MV-4-11 (cell line): ENCODE results near the gene GNG12.
A peak's percentile ranks its signal among the peaks of the same experiment; 100 is the strongest.

Source experiments
- DNase-seq: peaks from one replicate; lab custom pipeline; 2025; lab: John Stamatoyannopoulos, UW

The GNG12 gene

GRCh38 chr1:67832737-67833601 is at the start of gene GNG12:
TSS of gene GNG12 (minus strand) at chr1:67833467. CDS start at chr1:67707686, 125,781 bp downstream.
- DNase-seq, result no peak

GRCh38 chr1:67882196-67882958 is 49.1 kb upstream of the GNG12 start:
- no peak for DNase-seq

GRCh38 chr1:67880056-67880601 is 46.9 kb upstream of the GNG12 start:
- DNase-seq, result no peak

- no peak for DNase-seq
Observed at GRCh38 chr1:67879485-67879884, 46.2 kb upstream of the GNG12 start.

GRCh38 chr1:67874501-67875111 is 41.3 kb upstream of the GNG12 start:
- DNase-seq, result no peak

GRCh38 chr1:67869233-67869632 is 36.0 kb upstream of the GNG12 start:
- no peak for DNase-seq

GRCh38 chr1:67863637-67864036 is 30.4 kb upstream of the GNG12 start:
- no peak for DNase-seq

GRCh38 chr1:67862685-67863084 is 29.4 kb upstream of the GNG12 start:
- no peak for DNase-seq

GRCh38 chr1:67861856-67862516 is 28.7 kb upstream of the GNG12 start:
- DNase-seq, result no peak

GRCh38 chr1:67860776-67861175 is 27.5 kb upstream of the GNG12 start:
- no peak for DNase-seq

GRCh38 chr1:67856921-67857320 is 23.7 kb upstream of the GNG12 start:
- no peak for DNase-seq

- DNase-seq, result no peak
Observed at GRCh38 chr1:67855961-67856360, 22.7 kb upstream of the GNG12 start.

- DNase-seq, result peak; percentile 20
Observed at GRCh38 chr1:67855444-67855843, 22.2 kb upstream of the GNG12 start.

GRCh38 chr1:67853704-67854103 is 20.4 kb upstream of the GNG12 start:
- DNase-seq, result peak; percentile 29

GRCh38 chr1:67851800-67852199 is 18.5 kb upstream of the GNG12 start:
- no peak for DNase-seq

GRCh38 chr1:67850611-67851075 is 17.4 kb upstream of the GNG12 start:
- no peak for DNase-seq

GRCh38 chr1:67850151-67850551 is 16.9 kb upstream of the GNG12 start:
- DNase-seq, result peak; percentile 7

GRCh38 chr1:67847466-67847865 is 14.2 kb upstream of the GNG12 start:
- DNase-seq, result no peak

GRCh38 chr1:67846538-67846937 is 13.3 kb upstream of the GNG12 start:
- DNase-seq, result no peak

GRCh38 chr1:67844988-67845387 is 11.7 kb upstream of the GNG12 start:
- DNase-seq, result no peak

- no peak for DNase-seq
Observed at GRCh38 chr1:67843746-67844145, 10.5 kb upstream of the GNG12 start.

GRCh38 chr1:67843331-67843730 is 10.1 kb upstream of the GNG12 start:
- no peak for DNase-seq
